Central memory CD8-positive, alpha-beta T cell (primary cell): ENCODE results near the gene FBXO7.
A peak's percentile ranks its signal among the peaks of the same experiment; 100 is the strongest.
"Not testable (repeated sequence)": the region's sequence is repeated elsewhere in the genome, so short reads cannot be mapped to it uniquely, and the experiment has no call there.

Experiments used
- ATAC-seq: fragments of 150-1000 bp; cut with Tn5 transposase; replicated peaks from 2 replicates; pipeline ENCODE4 v1.10.0; 2022; ENCODE audit warnings: mild to moderate bottlenecking, moderate FRiP score, moderate number of reproducible peaks; ENCODE audit not compliant: poor library complexity, severe bottlenecking; ENCODE audit errors: extremely low read depth
- DNase-seq, 2 donors: peaks; one replicate each; pipeline ENCODE4 v3.0.0; 2021; ENCODE audit warnings: low spot score in 2 of 2
- H3K27ac Mint-ChIP-seq: one replicate; pipeline ENCODE4 v1.8.0; 2022; ENCODE audit warnings: low read depth, mild to moderate bottlenecking, moderate library complexity, mixed read lengths
- H3K27me3 Mint-ChIP-seq: one replicate; pipeline ENCODE4 v1.8.0; 2022; ENCODE audit warnings: mixed read lengths
- H3K36me3 Mint-ChIP-seq: one replicate; pipeline ENCODE4 v1.8.0; 2022; ENCODE audit warnings: mild to moderate bottlenecking, moderate library complexity, mixed read lengths; ENCODE audit not compliant: insufficient read depth
- H3K4me1 Mint-ChIP-seq: one replicate; pipeline ENCODE4 v1.8.0; 2022; ENCODE audit warnings: mixed read lengths
- H3K4me3 Mint-ChIP-seq: one replicate; pipeline ENCODE4 v1.8.0; 2022; ENCODE audit warnings: mild to moderate bottlenecking, moderate library complexity, mixed read lengths
- H3K9me3 Mint-ChIP-seq: one replicate; pipeline ENCODE4 v1.8.0; 2022; ENCODE audit warnings: mixed read lengths

The FBXO7 gene

GRCh38 chr22:32476281-32477195 is 1.9 kb downstream of the FBXO7 start:
- peaks cover 29% of the 10 kb centered on the region for H3K36me3 Mint-ChIP-seq
- no peak overlapping the region for H3K4me3 Mint-ChIP-seq
- no peak for ATAC-seq
- no peaks in the 10 kb centered on the region for H3K27me3 Mint-ChIP-seq
- H3K27ac Mint-ChIP-seq, result peak overlapping the region; percentile 71
- H3K4me1 Mint-ChIP-seq, result peaks cover 34% of the 10 kb centered on the region
- H3K9me3 Mint-ChIP-seq, result no peaks in the 10 kb centered on the region
- no peak for DNase-seq

DNA sequence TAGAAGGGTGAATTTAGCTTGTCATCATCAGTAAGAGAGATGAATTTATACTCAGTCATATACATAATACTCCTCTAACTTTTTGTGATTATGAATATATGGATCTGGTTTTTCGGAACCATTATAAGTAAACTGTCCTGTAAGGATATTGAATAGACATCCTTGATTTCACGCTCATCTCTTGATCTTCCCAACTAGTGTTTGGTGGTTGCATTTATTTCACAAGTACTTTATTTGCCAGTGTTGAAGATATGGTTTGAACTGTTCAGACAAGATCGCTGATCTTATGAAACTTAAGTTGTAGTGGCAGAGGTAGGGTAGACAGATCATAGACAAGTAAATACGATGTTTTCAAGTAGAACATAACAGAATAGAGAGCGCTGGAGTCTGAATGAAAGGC is 3.0 kb downstream of the FBXO7 start:
- ATAC-seq, result no peak
- H3K27ac Mint-ChIP-seq, result no peak overlapping the region
- peaks cover 29% of the 10 kb centered on the region for H3K36me3 Mint-ChIP-seq
- H3K4me1 Mint-ChIP-seq, result peaks cover 36% of the 10 kb centered on the region
- no peaks in the 10 kb centered on the region for H3K27me3 Mint-ChIP-seq
- no peak overlapping the region for H3K4me3 Mint-ChIP-seq
- DNase-seq, result no peak
- H3K9me3 Mint-ChIP-seq, result no peaks in the 10 kb centered on the region

DNA sequence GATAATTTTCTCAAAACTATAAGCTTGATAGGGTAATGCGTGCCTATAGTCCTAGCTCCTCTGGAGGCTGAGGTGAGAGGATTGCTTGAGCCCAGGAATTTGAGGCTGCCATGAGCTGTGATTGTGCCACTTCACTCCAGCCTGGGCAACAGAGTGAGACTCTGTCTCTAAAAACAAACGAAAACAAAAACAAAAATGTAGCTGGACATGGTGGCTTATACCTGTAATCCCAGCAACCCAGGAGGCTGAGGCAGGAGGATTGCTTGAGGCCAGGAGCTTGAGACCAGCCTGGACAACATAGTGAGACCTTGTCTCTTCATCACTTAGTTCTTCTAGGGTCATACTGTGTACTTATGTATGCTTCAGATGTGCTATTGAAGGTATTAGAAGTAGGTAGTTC is 3.9 kb downstream of the FBXO7 start:
- H3K4me3 Mint-ChIP-seq, H3K9me3 Mint-ChIP-seq, H3K27ac Mint-ChIP-seq, H3K27me3 Mint-ChIP-seq, DNase-seq, ATAC-seq: not testable (repeated sequence)
- Mint-ChIP-seq H3K36me3 (peaks cover 29% of the 10 kb centered on the region), H3K4me1 (peaks cover 32% of the 10 kb centered on the region)

DNA sequence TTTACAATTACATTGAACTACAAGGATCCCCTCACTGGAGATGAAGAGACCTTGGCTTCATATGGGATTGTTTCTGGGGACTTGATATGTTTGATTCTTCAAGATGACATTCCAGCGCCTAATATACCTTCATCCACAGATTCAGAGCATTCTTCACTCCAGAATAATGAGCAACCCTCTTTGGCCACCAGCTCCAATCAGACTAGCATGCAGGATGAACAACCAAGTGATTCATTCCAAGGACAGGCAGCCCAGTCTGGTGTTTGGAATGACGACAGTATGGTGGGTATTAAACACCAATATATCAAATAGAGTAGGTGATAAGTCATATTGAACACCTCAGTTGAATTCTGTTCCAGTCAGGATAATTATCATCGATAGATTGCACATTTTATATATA is 4.4 kb downstream of the FBXO7 start:
- no peaks in the 10 kb centered on the region for H3K9me3 Mint-ChIP-seq
- H3K27ac Mint-ChIP-seq, result no peak overlapping the region
- H3K4me1 Mint-ChIP-seq, result peaks cover 31% of the 10 kb centered on the region
- DNase-seq (no peak), ATAC-seq (no peak)
- no peaks in the 10 kb centered on the region for H3K27me3 Mint-ChIP-seq
- peaks cover 29% of the 10 kb centered on the region for H3K36me3 Mint-ChIP-seq
- no peak overlapping the region for H3K4me3 Mint-ChIP-seq

DNA sequence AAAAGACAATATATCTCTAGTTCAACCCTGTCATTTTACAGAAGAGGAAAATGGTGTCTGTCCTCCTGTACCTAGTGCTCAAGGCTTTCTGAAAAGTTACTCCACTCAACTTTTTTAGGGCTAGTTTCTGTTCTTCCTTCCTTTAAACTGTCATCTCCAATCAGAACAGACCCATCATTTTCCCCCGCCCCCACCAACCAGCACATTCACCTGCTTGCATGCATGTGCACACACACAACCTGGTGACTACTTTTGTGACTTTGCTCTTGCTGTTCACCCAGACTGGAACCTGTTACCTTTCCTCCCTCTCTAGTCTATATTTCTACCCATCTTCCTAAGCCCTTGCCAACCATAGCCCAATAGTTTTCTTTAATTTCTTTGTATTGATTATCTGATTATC is 5.6 kb downstream of the FBXO7 start:
- Mint-ChIP-seq H3K27me3 (no peaks in the 10 kb centered on the region), H3K27ac (peak overlapping the region; percentile 24), H3K36me3 (peaks cover 29% of the 10 kb centered on the region), H3K4me1 (peaks cover 30% of the 10 kb centered on the region), H3K4me3 (peak overlapping the region; percentile 7), H3K9me3 (no peaks in the 10 kb centered on the region)
- ATAC-seq (no peak), DNase-seq (no peak)

GRCh38 chr22:32482708-32483107 is 8.1 kb downstream of the FBXO7 start:
- Mint-ChIP-seq H3K36me3 (peaks cover 47% of the 10 kb centered on the region), H3K9me3 (no peaks in the 10 kb centered on the region), H3K4me3 (no peak overlapping the region), H3K27ac (no peak overlapping the region), H3K4me1 (peaks cover 39% of the 10 kb centered on the region), H3K27me3 (no peaks in the 10 kb centered on the region)
- DNase-seq (no peak), ATAC-seq (no peak)

DNA sequence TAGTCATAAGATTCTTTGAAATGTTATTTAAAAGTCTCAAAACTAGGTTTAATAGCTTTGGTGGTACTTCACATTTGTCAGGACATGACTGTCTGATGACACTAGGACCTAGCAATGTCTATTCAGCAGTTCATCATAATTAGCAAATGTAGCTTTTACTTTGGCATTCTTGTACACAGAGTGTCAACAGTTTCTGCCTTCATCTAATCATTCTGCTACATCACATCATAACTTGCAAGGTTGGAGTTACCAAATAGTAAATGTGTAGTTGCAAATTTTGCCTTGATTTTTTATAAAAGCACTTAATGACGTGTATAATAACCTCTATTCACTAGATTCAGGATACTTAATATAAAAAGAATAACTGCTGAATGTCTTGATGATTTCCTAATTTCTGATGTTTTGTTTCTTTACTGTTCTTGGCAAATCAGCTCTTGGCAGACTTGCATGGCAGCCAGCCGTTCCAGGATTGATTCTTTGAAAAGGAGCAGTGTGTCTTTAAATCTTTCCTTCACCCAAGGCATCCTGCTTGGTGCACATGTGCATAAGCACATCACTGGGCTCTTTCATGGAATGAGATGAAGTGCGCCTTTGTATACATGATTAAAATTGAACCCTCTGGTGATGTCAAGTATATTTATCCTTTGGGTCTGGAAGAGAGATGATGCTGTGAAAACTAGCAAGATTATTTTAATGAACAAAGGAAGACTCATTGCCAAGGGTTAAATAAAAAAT is 12.2 kb downstream of the FBXO7 start:
- peaks cover 15% of the 10 kb centered on the region for H3K4me1 Mint-ChIP-seq
- peaks cover 57% of the 10 kb centered on the region for H3K36me3 Mint-ChIP-seq
- H3K27me3 Mint-ChIP-seq, result no peaks in the 10 kb centered on the region
- H3K4me3 Mint-ChIP-seq, result no peak overlapping the region
- H3K9me3 Mint-ChIP-seq, result no peaks in the 10 kb centered on the region
- DNase-seq (no peak), ATAC-seq (no peak)
- H3K27ac Mint-ChIP-seq, result peak overlapping the region; percentile 6

- peaks cover 63% of the 10 kb centered on the region for H3K36me3 Mint-ChIP-seq
- ATAC-seq, result no peak
- no peaks in the 10 kb centered on the region for H3K27me3 Mint-ChIP-seq
- no peaks in the 10 kb centered on the region for H3K9me3 Mint-ChIP-seq
- peak overlapping the region; percentile 6 for H3K27ac Mint-ChIP-seq
- DNase-seq, result no peak
- H3K4me3 Mint-ChIP-seq, result no peak overlapping the region
- H3K4me1 Mint-ChIP-seq, result peaks cover 15% of the 10 kb centered on the region
Measured at GRCh38 chr22:32487461-32487860, 12.8 kb downstream of the FBXO7 start.

- H3K36me3 Mint-ChIP-seq, result peaks cover 79% of the 10 kb centered on the region
- no peaks in the 10 kb centered on the region for H3K9me3 Mint-ChIP-seq
- DNase-seq (no peak), ATAC-seq (no peak)
- H3K27me3 Mint-ChIP-seq, result no peaks in the 10 kb centered on the region
- H3K4me3 Mint-ChIP-seq, result no peak overlapping the region
- peak overlapping the region; percentile 72 for H3K27ac Mint-ChIP-seq
- H3K4me1 Mint-ChIP-seq, result peaks cover 15% of the 10 kb centered on the region
Measured at GRCh38 chr22:32489377-32489776, 14.8 kb downstream of the FBXO7 start.

DNA sequence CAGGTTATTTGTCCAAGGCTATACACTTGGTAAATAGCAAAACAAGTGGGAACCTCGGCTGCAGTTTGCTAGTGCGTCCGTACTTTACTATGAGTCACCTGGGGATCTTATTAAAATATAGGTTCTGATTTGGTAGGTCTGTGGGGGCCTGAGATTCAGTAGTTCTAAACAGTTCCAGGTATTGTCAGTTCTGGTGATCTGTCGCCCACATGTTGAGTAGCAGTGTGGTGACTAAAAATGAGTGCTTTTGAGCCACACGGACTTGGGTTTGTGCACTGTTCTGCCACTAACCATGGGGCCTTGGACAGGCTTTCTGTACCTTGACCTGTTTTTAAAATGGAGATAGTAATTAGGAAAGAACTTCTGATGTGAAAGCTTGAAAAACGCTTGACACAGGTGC is 15.7 kb downstream of the FBXO7 start:
- Mint-ChIP-seq H3K4me3 (no peak overlapping the region), H3K4me1 (peaks cover 15% of the 10 kb centered on the region), H3K27me3 (no peaks in the 10 kb centered on the region), H3K9me3 (no peaks in the 10 kb centered on the region), H3K36me3 (peaks cover 80% of the 10 kb centered on the region), H3K27ac (peak overlapping the region; percentile 72)
- ATAC-seq (no peak), DNase-seq (no peak)

- no peak overlapping the region for H3K27ac Mint-ChIP-seq
- no peaks in the 10 kb centered on the region for H3K9me3 Mint-ChIP-seq
- peaks cover 78% of the 10 kb centered on the region for H3K36me3 Mint-ChIP-seq
- no peaks in the 10 kb centered on the region for H3K27me3 Mint-ChIP-seq
- DNase-seq, result no peak
- ATAC-seq, result no peak
- H3K4me3 Mint-ChIP-seq, result no peak overlapping the region
- peaks cover 5% of the 10 kb centered on the region for H3K4me1 Mint-ChIP-seq
Measured at GRCh38 chr22:32492111-32492510, 17.5 kb downstream of the FBXO7 start.

GRCh38 chr22:32493551-32493950 is 18.9 kb downstream of the FBXO7 start:
- no peak for ATAC-seq
- Mint-ChIP-seq H3K27ac (no peak overlapping the region), H3K27me3 (no peaks in the 10 kb centered on the region), H3K9me3 (no peaks in the 10 kb centered on the region), H3K36me3 (peaks cover 76% of the 10 kb centered on the region), H3K4me1 (no peaks in the 10 kb centered on the region), H3K4me3 (no peak overlapping the region)
- no peak for DNase-seq

- H3K4me3 Mint-ChIP-seq, result no peak overlapping the region
- no peak overlapping the region for H3K27ac Mint-ChIP-seq
- peaks cover 73% of the 10 kb centered on the region for H3K36me3 Mint-ChIP-seq
- ATAC-seq (no peak), DNase-seq (no peak)
- H3K4me1 Mint-ChIP-seq, result no peaks in the 10 kb centered on the region
- no peaks in the 10 kb centered on the region for H3K27me3 Mint-ChIP-seq
- no peaks in the 10 kb centered on the region for H3K9me3 Mint-ChIP-seq
Measured at GRCh38 chr22:32494971-32495370, 20.4 kb downstream of the FBXO7 start.
